NCI-H2081 (cell line): Measurements from ENCODE around the gene SPTB.

Experiments
- DNase-seq, 2 experiments: peaks; one replicate each; lab custom pipeline; 2025; lab: John Stamatoyannopoulos, UW

Gene SPTB

DNA sequence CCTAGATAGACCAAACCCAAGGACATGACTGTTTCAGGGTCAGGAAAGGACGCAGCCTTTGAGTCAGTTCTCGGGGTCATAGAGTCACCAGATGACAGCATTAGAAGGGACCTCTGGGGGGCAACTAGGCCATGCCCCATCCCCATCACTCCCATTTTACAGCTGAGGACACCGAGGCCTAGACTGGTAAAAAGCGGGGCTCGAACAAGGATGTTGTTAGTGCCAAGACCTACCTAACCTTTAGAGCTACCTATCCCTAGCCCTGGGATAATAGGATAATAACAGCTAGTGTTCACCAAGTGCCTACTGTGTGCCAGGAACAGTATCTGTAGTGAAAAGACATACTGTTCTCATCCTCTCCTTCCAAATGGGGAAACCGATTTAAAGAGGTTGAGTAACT is 126.8 kb downstream of the SPTB start:
- no peak for DNase-seq

DNA sequence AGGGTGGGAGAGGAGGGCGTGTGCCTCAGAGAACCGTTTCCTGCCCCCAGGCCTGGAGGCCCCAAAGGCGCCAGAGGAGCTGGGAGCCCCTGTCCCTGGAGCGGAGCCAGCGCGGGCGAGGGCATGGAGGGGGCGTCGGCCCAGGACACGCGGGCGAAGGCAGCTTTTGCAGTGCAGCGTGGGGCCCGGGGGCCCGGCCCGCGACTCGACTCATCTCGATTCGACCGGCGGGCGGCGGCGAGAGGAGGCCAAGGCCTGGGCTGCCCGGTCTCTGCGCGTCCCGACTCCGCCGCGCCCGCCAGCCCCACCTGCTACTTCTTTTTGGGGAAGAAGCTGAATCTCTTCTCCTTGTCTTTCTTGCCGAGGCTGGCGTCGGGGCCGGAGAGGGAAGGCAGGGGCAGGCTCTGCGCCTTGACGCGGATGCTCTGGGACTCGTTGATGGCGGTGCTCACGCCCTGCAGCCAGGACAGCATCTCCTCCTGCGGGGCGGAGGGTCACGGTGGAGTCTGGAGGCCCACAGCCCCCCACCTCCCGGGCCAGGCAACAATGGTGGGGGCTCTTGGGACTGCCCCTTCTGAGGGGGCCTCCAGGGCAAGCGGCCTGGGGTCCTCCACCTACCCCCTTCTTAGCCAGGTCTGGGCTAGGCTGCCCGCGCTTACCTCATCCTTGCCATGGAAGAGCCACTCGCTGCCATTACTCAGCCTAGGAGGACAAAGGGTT is 130.6 kb downstream of the SPTB start:
- DNase-seq = no peak

DNA sequence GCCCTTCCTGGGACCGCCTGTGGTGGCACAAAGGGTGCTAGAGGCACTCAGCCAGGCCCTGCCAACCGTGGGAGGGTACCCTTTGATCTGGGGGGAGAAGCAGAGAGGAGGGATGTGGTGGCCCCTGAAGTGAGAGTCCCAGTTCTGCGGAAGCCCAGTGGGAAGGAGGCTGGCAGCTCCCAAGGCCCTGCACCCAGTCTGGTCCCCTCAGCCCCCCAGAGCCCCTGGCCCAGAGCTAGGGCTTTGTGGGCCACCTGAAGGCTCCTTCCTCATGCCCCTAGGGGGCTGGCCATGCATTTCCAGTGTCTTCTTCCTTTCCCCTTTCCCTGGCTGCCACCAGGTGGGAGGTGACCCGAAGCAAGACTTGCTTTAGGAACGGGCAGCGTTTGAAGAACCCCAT is 131.2 kb downstream of the SPTB start:
- DNase-seq = no peak

GRCh38 chr14:64747327-64747726 is 132.4 kb downstream of the SPTB start:
- no peak for DNase-seq

DNA sequence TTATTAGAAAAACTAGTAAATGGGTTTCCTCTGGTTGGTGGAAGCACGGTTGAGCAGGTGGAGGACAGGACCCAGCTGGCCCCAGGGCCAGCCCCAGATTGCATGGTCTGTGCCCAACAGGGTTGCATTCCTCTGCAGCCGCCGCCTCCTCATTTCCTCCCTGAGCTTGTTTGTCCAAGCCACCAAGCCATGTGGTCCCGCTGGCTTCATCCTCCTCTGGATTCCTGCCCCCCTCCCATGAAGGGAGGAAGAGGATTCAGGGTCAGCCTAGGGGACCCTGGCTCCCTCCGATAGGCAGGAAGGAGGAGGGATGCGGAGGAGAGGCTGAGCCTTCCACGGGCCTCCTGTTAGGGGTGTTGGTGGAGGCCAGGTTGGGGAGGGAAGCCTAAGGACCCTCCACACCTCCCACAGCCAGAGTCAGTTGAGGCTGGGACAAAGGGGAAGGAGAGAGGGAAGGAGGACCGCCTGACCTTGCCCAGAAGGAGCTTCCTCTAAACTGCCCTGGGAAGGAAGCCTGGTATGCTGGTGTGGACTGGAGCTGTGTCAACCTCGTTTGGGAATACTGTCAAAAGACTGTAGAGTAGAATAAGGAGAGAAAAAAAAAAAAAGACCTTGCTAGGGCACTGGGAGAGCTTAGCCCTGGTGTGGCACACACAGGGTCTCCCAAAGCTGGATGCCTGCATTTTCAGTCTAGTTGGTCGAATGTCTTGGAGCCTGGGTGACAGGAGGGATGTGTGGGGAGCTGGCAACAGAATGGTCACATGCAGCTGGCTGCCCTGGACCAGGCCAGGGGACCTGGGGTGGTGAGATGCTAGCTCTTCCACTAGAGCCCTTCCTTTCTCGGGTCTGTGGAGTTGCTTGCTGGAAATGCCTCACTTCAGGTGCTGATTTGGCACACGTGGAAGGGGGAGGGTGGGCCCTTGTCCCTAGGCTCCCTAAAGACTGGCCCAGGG is 133.1 kb downstream of the SPTB start:
- no peak for DNase-seq

- no peak for DNase-seq
These were observed 134.1 kb downstream of the SPTB start for GRCh38 chr14:64745511-64746091.

DNA sequence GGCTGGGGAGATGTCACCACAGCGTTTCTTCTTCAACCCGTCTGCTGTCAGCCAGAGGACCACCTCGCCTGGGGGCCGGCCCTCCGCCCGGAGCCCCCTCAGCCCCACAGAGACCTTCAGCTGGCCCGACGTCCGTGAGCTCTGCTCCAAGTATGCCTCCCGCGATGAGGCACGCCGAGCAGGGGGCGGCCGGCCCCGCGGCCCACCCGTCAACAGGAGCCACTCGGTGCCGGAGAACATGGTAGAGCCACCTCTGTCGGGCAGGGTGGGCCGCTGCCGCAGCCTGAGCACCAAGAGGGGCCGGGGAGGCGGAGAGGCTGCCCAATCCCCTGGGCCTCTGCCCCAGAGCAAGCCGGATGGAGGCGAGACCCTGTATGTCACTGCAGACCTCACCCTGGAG is 136.6 kb downstream of the SPTB start:
- DNase-seq = no peak

DNA sequence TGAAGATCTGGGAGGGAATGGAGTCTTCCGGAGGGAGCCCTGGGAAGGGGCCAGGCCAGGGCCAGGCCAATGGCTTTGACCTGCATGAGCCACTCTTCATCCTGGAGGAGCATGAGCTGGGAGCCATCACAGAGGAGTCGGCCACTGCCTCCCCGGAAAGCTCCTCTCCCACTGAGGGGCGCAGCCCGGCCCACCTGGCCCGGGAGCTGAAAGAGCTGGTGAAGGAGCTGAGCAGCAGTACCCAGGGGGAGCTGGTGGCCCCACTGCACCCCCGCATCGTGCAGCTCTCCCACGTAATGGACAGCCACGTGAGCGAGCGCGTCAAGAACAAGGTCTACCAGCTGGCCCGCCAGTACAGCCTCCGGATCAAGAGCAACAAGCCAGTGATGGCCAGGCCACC is 137.7 kb downstream of the SPTB start:
- no peak for DNase-seq

GRCh38 chr14:64741200-64741599 is 138.5 kb downstream of the SPTB start:
- no peak for DNase-seq

DNA sequence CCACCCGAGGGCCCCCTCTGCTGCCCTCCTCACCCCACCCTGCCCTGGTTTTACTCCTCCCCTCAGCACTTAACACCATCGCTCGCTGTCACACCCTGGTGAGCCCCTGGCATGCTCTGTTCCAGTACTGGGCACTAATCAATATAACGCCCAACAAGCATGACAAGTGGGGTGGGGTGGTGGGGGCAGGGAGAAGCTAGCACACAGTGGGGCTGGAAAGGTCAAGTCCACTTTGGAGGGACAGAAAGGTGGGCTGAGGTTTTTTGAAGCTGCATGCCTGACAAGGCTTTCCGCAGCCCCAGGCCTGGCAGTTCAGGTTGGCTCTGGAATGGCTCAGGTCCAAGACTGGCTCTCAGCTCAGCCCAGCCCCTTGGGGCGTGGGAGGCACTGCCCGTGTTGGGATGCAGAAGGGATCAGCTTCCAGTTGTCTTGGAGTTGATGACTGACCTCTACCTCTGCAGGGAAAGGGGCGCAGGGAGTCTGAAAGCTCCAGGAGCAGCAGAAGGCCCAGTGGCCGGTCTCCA is 141.4 kb downstream of the SPTB start:
- DNase-seq = no peak

GRCh38 chr14:64737391-64738280 is 142.1 kb downstream of the SPTB start:
- DNase-seq = no peak

DNA sequence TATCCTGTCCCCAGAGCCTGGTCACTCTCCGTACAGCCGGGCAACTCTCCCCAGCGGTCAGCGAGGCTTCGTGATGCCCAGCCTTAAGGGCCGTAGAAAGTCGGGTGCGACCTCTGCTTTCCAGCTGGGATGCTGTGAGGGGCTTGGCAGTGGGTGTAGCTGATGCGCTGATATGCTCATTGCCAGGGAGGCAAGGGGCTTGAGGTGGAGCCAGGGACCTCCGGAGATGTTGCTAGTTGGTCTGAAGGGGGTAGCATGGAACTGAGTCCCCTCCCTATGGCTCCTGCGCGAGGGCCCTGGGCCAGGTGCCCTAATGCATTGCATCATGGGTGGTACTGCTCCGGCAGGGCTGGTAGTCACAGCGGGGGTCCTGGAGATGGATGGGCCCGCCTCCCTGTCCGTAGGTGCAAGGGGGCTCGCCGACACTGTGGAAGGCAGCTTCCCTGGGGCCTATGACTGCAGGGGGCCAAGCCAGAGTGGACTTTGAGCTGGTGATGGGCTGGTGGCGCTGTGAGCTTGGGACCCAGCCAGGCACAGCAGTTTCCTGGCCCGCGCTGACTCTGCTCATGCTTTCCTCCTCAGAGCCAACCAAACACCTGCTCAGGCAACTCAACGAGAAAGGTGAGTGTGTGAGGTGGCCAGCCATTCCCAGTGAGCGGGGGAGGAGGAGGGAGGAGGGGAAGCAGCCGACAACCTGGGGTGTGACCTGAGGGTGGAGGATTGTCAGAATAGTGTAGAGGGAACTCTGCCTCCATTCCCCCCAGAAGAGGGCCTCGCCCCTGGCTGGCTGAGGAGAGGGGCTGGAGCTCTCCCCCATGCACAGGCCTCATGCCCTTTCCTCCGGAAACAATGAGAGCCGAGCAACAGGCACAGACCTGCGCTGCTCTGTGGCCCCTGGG is 143.2 kb downstream of the SPTB start:
- DNase-seq = peak; percentile 85 to 93

GRCh38 chr14:64734990-64735389 is 144.7 kb downstream of the SPTB start:
- DNase-seq = no peak

DNA sequence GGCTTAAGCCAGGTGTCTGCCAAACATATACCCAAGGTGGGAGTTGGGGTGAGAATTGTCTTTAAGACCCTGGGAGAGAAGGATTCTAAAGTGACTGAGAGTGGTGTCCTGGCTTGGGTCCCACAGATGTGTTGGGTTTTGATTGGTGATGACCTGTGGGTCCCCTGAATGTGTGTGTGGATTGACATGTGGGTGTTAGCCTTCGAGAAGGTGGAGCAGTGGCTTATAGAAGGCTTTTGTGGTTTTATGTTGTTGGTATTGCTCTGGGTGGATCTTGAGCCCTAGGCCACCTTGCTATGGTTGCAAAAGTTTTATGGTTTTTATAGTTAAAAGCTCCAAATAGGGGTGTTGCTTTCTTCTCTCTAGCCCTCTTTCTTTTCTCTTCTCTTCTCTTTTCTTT is 145.8 kb downstream of the SPTB start:
- DNase-seq = no peak

GRCh38 chr14:64733321-64733720 is 146.4 kb downstream of the SPTB start:
- DNase-seq = no peak

GRCh38 chr14:64732536-64733120 is 147.1 kb downstream of the SPTB start:
- no peak for DNase-seq

GRCh38 chr14:64732066-64732465 is 147.6 kb downstream of the SPTB start:
- no peak for DNase-seq

GRCh38 chr14:64731141-64731581 is 148.5 kb downstream of the SPTB start:
- no peak for DNase-seq

- no peak for DNase-seq
These were observed 149.0 kb downstream of the SPTB start for GRCh38 chr14:64730681-64731080.

DNA sequence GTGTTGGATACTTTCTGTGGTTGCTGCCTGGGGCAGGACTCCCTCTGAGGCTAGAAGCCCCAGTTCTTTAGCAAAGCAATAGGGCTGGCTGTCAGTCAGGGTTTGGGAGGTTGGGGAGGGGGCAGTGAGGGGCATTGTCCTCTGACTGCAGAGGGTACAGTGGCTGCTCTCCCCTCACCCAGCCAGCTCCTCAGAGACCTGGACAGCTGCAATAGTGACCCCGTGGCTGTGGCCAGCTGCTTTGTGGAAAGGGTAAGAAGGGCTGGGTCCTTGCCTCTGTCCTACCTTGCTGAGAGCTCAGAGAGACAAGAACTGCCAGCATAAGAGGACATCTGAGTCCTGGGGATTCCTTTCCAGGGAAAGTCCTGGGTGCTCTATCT is 149.7 kb downstream of the SPTB start:
- DNase-seq = no peak
